Activated CD4-positive, alpha-beta memory T cell treated with anti-CD3 and anti-CD28 coated beads, Interleukin-2, amount 10 ng/mL, durations not matched to agents 7 days and 5 days (primary cell): ENCODE data around the gene STARD13. TPM values are rescaled to one million over a fixed set of nuclear protein-coding genes. Genes with fewer than 3 reads are reported as not detected.

ENCODE experiments used
- CTCF ChIA-PET: fragments of 350-600 bp; sonication (Branson Sonifier 250); formaldehyde crosslinking; loops from one replicate; lab custom pipeline; 2021; ENCODE audit warnings: antibody characterized with exemption, inconsistent platforms; lab: Charles Lee
- POLR2A ChIA-PET: fragments of 350-600 bp; sonication (Branson Sonifier 250); formaldehyde crosslinking; loops from one replicate; lab custom pipeline; 2021; ENCODE audit warnings: antibody characterized with exemption; lab: Charles Lee
- DNase-seq: peaks from one replicate; pipeline ENCODE4 v3.0.0-alpha.2; 2020
- H3K27ac Mint-ChIP-seq: one replicate; pipeline ENCODE4 v1.8.0; 2021; ENCODE audit warnings: mild to moderate bottlenecking, mixed read lengths
- H3K27me3 Mint-ChIP-seq: one replicate; pipeline ENCODE4 v1.8.0; 2021; ENCODE audit warnings: mixed read lengths
- H3K36me3 Mint-ChIP-seq: one replicate; pipeline ENCODE4 v1.8.0; 2021; ENCODE audit warnings: low read depth, mixed read lengths
- H3K4me1 Mint-ChIP-seq: one replicate; pipeline ENCODE4 v1.8.0; 2021; ENCODE audit warnings: mixed read lengths
- H3K4me3 Mint-ChIP-seq: one replicate; pipeline ENCODE4 v1.8.0; 2021; ENCODE audit warnings: mild to moderate bottlenecking, mixed read lengths
- H3K9me3 Mint-ChIP-seq: one replicate; pipeline ENCODE4 v1.8.0; 2021; ENCODE audit warnings: mixed read lengths
- total RNA-seq, 2 experiments: library from RNA; stranded (reverse); gene quantifications; one replicate each; pipeline ENCODE4 v1.2.3, GENCODE V29; 2021

The STARD13 gene
- total RNA-seq, 2 experiments from 2014 or later, result 0.15 to 0.20 TPM

DNA sequence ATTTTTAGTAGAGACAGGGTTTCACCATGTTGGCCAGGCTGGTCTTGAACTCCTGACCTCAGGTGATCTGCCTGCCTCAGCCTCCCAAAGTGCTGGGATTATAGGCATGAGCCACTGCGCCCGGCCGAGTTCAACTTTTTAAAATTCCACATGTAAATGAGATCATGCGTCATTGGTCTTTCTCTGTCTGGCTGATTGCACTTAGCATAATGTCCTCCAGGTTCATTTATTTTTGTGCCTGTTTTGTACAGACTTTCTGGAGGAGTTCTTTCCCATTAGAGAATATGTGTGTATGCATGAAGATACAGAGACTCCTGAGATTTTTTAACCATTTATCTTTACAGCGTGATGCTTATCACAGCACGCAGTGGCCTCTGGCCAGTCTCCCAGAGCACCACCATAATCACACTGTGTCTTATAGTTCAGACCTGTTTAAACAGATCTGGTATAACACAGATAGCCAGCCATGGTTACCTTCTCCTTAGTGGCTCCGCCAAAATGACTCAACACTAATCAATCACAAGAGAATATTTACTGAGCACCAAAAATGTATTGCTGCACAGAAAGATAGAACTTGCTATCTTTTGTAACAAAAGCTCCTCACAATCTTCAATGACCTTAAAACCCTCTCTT, 11.4 kb upstream of the STARD13 start:
- ChIA-PET CTCF (no interaction called here), POLR2A (no interaction called here)
- no peaks in the 10 kb centered on the region for H3K36me3 Mint-ChIP-seq
- no peaks in the 10 kb centered on the region for H3K9me3 Mint-ChIP-seq
- H3K4me3 Mint-ChIP-seq, result no peak overlapping the region
- no peak for DNase-seq
- no peaks in the 10 kb centered on the region for H3K4me1 Mint-ChIP-seq
- H3K27me3 Mint-ChIP-seq, result no peaks in the 10 kb centered on the region
- no peak overlapping the region for H3K27ac Mint-ChIP-seq

DNA sequence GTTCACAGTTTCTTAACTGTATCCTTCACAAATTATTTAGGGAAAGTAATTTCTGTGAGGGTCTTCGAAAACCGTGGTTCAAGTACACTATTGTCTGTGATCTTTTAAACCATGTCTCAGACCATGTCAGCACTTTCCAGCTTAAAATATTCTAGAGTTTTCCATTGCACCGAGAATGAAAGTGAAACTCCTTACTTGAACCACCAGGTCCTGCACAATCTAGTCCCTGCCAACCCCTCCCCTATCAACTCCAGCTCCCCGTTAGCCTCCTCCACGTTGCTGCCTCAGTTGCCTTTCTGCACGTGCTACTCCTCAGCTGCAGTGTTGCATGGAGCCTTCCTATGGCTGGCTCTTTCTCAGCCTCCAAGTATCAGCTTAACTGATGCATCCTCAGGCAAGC, 7.2 kb upstream of the STARD13 start:
- CTCF ChIA-PET, result no interaction called here
- no peaks in the 10 kb centered on the region for H3K4me1 Mint-ChIP-seq

DNA sequence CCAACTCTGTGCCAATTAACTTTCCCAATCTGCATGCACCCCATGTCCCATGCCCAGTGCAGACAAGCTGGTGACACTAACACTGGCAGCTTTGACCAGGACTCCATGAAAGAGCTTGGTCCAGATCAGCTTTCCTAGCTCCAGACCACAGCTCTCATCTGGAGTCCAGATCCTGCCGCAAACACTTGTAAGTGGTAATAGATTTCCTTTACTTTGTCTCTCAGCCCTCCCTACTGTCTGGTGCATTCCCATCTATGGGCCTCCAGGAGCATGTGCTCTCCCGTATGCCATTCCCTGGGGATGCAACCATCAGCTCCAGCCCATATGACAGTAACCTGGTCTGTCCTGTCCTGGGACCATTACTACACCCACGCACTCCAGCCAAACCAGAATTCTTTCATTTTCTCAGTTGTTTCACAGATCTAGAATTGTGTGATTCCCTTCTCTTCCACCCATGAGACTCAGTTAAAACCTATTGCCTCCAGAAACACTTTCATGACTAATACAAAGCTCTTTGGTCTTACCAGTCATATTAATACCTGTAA, 4.9 kb upstream of the STARD13 start:
- DNase-seq, result no peak
- Mint-ChIP-seq H3K27me3 (peaks cover 18% of the 10 kb centered on the region), H3K27ac (no peak overlapping the region), H3K9me3 (no peaks in the 10 kb centered on the region), H3K4me3 (no peak overlapping the region), H3K36me3 (no peaks in the 10 kb centered on the region), H3K4me1 (peaks cover 6% of the 10 kb centered on the region)
- CTCF ChIA-PET, result interaction anchor here (1.1 kb wide), 1 partner anchor 10 kb away, joined by 3 read pairs; no protein-coding TSS in a partner anchor
- POLR2A ChIA-PET, result no interaction called here

More for the DNA sequence above, 7.2 kb upstream of the STARD13 start:
- Mint-ChIP-seq H3K4me3 (peak overlapping the region; percentile 30), H3K27ac (no peak overlapping the region), H3K9me3 (no peaks in the 10 kb centered on the region), H3K27me3 (peaks cover 2% of the 10 kb centered on the region), H3K36me3 (no peaks in the 10 kb centered on the region)
- POLR2A ChIA-PET, result interaction anchor here (1.9 kb wide), 1 partner anchor 8 kb away, joined by 4 read pairs; no protein-coding TSS in a partner anchor
- no peak for DNase-seq

- CTCF ChIA-PET, result no interaction called here
Measured at GRCh38 chr13:33289966-33290365, 4.4 kb upstream of the STARD13 start.

GRCh38 chr13:33287142-33287882, 1.8 kb upstream of the STARD13 start:
- POLR2A ChIA-PET, result no interaction called here
- no peaks in the 10 kb centered on the region for H3K9me3 Mint-ChIP-seq
- DNase-seq, result no peak
- H3K27me3 Mint-ChIP-seq, result peaks cover 35% of the 10 kb centered on the region
- no peaks in the 10 kb centered on the region for H3K36me3 Mint-ChIP-seq
- no peak overlapping the region for H3K27ac Mint-ChIP-seq
- peaks cover 16% of the 10 kb centered on the region for H3K4me1 Mint-ChIP-seq
- no peak overlapping the region for H3K4me3 Mint-ChIP-seq
- CTCF ChIA-PET, result no interaction called here

More at GRCh38 chr13:33289966-33290365, 4.4 kb upstream of the STARD13 start:
- DNase-seq, result no peak
- POLR2A ChIA-PET, result no interaction called here
- H3K27ac Mint-ChIP-seq, result no peak overlapping the region
- H3K4me3 Mint-ChIP-seq, result no peak overlapping the region
- no peaks in the 10 kb centered on the region for H3K9me3 Mint-ChIP-seq
- H3K27me3 Mint-ChIP-seq, result peaks cover 23% of the 10 kb centered on the region
- no peaks in the 10 kb centered on the region for H3K36me3 Mint-ChIP-seq
- peaks cover 12% of the 10 kb centered on the region for H3K4me1 Mint-ChIP-seq

- ChIA-PET POLR2A (no interaction called here), CTCF (no interaction called here)
- peaks cover 42% of the 10 kb centered on the region for H3K27me3 Mint-ChIP-seq
- no peak for DNase-seq
- H3K27ac Mint-ChIP-seq, result no peak overlapping the region
- H3K4me3 Mint-ChIP-seq, result peak overlapping the region; percentile 67
- no peaks in the 10 kb centered on the region for H3K9me3 Mint-ChIP-seq
- H3K36me3 Mint-ChIP-seq, result no peaks in the 10 kb centered on the region
- peaks cover 16% of the 10 kb centered on the region for H3K4me1 Mint-ChIP-seq
Measured at GRCh38 chr13:33286128-33286527, 573 bp upstream of the STARD13 start.

DNA sequence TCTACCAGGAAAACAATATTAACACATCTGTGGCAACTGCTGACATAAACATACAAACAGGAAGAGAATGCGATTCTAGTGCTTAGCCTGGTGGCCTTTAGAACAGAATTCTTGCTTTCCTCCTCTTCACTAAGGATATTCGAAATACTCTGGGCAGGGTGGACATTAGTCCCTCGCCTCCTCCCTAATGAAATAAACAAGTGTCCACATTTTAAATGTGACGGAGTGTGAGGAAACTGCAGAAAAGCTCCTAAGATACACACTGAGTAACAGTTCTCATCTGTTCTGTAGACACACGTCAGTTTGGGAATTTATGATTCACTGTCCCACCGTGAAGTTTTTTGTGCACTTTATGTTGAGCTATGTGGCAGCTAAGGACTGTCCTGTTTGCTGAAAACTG, 639 bp downstream of the STARD13 start:
- H3K4me3 Mint-ChIP-seq, result peak overlapping the region; percentile 28
- CTCF ChIA-PET, result interaction anchor here (0.8 kb wide), 1 partner anchor 16 kb away, joined by 3 read pairs; no protein-coding TSS in a partner anchor
- POLR2A ChIA-PET, result interaction anchor here (0.5 to 1.6 kb wide), 2 partner anchors 9 to 146 kb away, joined by 3 to 4 read pairs; no protein-coding TSS in a partner anchor
- DNase-seq, result no peak
- peaks cover 42% of the 10 kb centered on the region for H3K27me3 Mint-ChIP-seq
- no peaks in the 10 kb centered on the region for H3K36me3 Mint-ChIP-seq
- no peaks in the 10 kb centered on the region for H3K9me3 Mint-ChIP-seq
- H3K4me1 Mint-ChIP-seq, result peaks cover 16% of the 10 kb centered on the region
- no peak overlapping the region for H3K27ac Mint-ChIP-seq

DNA sequence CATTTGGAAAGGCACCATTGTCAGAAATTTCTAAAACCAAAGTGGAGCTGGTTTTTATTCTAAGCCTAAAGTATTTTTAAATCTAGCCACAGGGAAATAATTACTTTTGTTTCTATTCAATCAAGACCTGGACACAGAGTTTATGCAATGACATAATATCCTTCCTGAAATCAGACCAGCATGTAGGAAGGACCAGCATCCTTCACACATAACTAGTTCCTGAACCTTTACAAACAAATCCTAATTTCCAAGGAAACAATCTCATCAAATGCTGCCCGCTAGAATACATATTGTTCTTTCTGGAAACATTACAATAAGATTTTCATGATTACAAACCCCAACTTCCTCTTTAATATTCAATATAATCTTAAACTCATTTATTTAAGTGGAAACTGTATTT, 1.5 kb downstream of the STARD13 start:
- no peak overlapping the region for H3K27ac Mint-ChIP-seq
- H3K4me1 Mint-ChIP-seq, result peaks cover 16% of the 10 kb centered on the region
- H3K36me3 Mint-ChIP-seq, result no peaks in the 10 kb centered on the region
- no peak for DNase-seq
- ChIA-PET POLR2A (interaction anchor here (1.6 kb wide), 1 partner anchor 10 kb away, joined by 4 read pairs; no protein-coding TSS in a partner anchor), CTCF (no interaction called here)
- H3K9me3 Mint-ChIP-seq, result no peaks in the 10 kb centered on the region
- peaks cover 44% of the 10 kb centered on the region for H3K27me3 Mint-ChIP-seq
- H3K4me3 Mint-ChIP-seq, result no peak overlapping the region

DNA sequence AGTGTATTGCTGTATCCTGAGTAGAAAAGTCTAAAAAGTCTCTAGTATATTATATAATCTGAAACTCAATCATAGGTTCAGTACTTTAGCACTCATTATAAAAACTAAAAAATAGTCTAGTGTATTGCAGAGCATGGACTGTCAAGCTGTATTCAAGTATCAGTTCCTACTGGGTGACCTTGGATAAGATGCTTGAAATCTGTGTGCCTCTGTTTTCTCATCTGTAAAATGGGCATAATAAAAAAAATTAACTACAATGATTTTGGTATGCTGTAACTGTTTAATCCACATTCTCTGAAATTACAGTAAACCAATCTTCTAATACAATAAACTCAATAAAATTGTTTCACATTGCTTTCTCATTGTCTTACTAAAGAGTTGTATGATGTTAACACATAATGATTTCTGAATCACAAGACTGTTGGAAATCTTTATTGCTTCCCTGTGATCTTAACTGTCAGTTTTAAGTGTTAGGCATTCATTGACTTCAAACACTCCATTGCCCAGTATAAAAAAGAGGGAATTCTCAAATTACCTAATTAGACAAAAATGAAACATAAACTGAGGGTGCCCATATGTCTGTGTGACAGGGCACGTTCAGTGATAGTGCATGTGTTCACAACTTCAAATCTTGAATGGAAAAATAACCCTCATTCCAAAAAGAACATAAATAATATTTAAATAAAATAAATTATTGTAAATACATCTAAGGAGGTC, 2.2 kb downstream of the STARD13 start:
- Mint-ChIP-seq H3K27me3 (peaks cover 46% of the 10 kb centered on the region), H3K27ac (no peak overlapping the region), H3K4me3 (no peak overlapping the region), H3K9me3 (no peaks in the 10 kb centered on the region), H3K36me3 (no peaks in the 10 kb centered on the region), H3K4me1 (peaks cover 16% of the 10 kb centered on the region)
- POLR2A ChIA-PET, result interaction anchor here (1.6 kb wide), 1 partner anchor 10 kb away, joined by 4 read pairs; no protein-coding TSS in a partner anchor
- no peak for DNase-seq
- CTCF ChIA-PET, result no interaction called here

DNA sequence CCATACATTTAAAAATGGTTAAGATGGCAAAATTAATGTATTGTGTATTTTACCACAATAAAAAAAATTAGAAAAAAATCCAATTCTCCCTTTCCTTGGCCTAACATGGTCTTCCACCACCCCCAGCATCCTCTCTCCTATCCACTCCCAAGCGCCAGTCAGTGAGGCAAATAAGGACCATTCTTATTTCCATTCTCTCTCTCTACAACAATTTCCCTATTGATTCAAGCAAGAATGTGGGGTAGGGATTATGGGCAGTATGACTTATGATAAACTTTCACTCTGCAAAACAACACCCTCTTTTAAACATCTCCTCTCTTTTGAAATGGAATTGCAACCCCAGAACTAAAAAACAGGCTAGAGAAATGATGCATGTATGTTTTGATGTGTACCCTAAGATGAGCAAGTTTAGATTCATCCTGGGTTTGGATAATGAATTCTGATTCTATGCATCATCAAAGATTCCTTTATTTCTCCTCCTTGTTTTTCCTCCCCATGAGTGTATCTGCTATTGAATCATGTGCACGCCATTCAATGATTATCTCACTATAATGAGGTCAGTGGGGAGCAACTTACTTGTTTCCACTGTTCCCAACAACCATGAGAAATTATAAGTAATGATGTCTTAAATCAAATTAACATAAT, 3.5 kb downstream of the STARD13 start:
- ChIA-PET POLR2A (no interaction called here), CTCF (no interaction called here)
- no peak for DNase-seq
- H3K4me3 Mint-ChIP-seq, result no peak overlapping the region
- H3K9me3 Mint-ChIP-seq, result no peaks in the 10 kb centered on the region
- no peaks in the 10 kb centered on the region for H3K36me3 Mint-ChIP-seq
- no peak overlapping the region for H3K27ac Mint-ChIP-seq
- H3K27me3 Mint-ChIP-seq, result peaks cover 38% of the 10 kb centered on the region
- peaks cover 16% of the 10 kb centered on the region for H3K4me1 Mint-ChIP-seq

DNA sequence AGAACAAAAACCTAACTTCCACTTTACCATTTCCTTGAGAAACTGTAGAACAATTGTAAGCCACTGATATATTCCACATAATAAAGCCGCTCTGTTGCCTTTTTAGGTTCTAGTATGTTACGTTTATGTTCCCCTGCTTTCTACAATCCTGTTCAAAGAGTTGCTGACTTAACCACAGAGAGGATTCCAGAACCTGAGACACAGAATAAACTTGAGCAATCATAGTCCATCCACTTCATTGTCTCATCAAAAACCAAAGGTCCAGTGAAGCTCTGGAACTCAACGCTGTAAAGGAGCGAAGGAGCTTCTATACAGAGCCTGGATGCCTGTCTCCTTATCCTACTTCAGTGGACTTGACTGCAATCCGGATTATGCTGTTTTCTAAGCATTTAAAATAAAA, 4.6 kb downstream of the STARD13 start:
- no peak overlapping the region for H3K4me3 Mint-ChIP-seq
- no peak overlapping the region for H3K27ac Mint-ChIP-seq
- ChIA-PET CTCF (no interaction called here), POLR2A (no interaction called here)
- H3K36me3 Mint-ChIP-seq, result no peaks in the 10 kb centered on the region
- DNase-seq, result no peak
- peaks cover 32% of the 10 kb centered on the region for H3K27me3 Mint-ChIP-seq
- peaks cover 13% of the 10 kb centered on the region for H3K4me1 Mint-ChIP-seq
- no peaks in the 10 kb centered on the region for H3K9me3 Mint-ChIP-seq

DNA sequence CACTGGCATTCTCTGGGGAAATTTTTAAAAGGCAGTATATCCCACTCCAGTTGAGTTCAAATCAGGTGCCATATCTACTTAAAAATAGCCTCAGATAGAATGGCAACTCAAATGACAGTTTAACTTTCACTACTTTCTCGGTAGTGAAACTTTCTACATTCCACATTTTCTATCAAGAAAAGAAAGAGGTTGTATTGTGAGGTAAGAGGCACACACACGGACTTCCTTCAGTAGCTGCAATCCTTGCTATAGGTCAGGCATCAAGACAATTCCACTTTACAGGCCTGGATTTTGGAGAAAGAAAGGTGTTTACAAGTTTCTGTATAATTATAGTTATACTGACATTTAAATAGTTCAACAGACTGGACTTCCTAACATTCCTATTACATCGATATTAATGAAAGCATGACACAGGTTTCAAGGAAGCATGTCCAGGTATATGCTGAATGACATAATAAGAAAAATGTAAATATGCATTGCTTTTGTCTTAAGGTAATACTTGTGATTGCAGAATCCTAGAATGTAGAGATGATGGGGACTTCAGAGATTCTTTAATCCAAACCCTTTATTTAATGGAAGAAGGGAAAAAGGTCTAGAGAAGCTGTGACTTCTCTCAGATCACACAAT, 5.2 kb downstream of the STARD13 start:
- Mint-ChIP-seq H3K36me3 (no peaks in the 10 kb centered on the region), H3K27me3 (peaks cover 27% of the 10 kb centered on the region), H3K4me3 (no peak overlapping the region), H3K4me1 (peaks cover 8% of the 10 kb centered on the region), H3K27ac (no peak overlapping the region), H3K9me3 (no peaks in the 10 kb centered on the region)
- no peak for DNase-seq
- ChIA-PET POLR2A (no interaction called here), CTCF (no interaction called here)
